ENCODE results near the gene IL1RL1.

Gene IL1RL1

GRCh38 chr2:102368461-102369109, 57.2 kb downstream of the IL1RL1 start:
- DNase-seq (ENCODE audit: low read depth), result no peak

DNA sequence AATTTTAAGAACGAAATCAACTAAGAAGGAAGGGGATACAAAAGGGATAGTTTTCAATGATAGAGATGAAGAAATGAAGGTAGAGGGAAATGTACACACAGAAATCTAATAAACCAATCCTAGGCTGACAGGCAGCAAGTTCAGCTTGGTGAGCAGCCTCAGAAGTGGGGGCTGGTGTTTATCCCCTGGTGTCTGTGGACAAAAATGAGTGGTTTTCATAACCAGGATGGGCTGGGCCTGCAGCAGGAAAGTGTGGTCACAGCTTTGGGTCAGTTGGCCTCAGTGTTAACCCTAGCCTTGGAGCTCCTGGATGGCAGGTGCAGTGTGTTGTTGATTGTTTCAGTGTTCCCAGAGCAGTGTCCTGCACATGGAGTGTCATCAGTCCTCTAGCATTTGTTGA, 58.5 kb downstream of the IL1RL1 start:
- no peak for DNase-seq (ENCODE audit: low read depth)

DNA sequence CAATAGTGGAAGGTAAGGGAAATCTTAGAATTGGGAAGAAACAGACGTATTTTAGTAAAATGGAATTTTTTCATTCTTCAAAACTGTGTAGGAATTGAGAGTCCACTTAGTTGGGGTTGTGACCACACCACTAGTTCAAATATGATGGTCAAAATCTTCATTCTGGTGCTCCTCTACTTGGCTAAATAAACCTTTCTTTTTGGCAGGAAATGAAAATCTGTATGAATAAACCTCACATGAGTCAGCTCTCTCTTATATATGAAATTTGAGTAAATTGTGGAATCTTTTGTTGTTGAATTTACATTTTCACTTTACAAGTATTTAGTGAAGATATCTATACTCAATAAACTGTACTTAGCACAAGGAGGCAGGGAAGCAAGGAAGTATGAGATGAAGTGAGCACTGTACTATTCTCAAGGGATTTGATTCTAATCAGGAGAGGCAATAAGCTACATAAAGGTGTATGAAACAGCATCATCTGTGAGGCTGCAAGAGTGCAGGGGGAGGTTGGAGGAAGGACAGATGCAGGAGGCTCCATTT, 64.8 kb downstream of the IL1RL1 start:
- no peak for DNase-seq (ENCODE audit: low read depth)

GRCh38 chr2:102383722-102384121, 72.4 kb downstream of the IL1RL1 start:
- no peak for DNase-seq (ENCODE audit: low read depth)

GRCh38 chr2:102385522-102385921, 74.2 kb downstream of the IL1RL1 start:
- no peak for DNase-seq (ENCODE audit: low read depth)

DNA sequence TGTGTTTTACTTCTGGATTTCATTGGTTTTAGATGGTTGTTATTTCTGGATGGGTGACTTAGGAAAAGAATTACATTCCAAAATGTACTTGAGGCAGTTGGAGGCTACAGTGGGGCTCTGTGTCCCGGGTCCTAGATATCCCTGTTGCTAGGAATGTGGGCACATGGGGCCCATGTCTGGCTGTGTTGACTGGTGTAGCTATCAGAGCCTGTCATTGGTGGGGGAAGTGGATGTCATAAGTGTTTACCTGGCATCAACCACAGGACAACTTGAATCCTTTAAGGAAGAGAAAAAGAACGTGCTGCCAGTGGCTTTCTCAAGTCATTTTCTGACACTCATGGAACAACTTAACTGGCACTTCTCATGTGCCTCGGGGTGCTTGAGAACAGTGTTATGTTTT, 74.6 kb downstream of the IL1RL1 start:
- DNase-seq (ENCODE audit: low read depth), result no peak

GRCh38 chr2:102386867-102387541, 75.6 kb downstream of the IL1RL1 start:
- no peak for DNase-seq (ENCODE audit: low read depth)

DNA sequence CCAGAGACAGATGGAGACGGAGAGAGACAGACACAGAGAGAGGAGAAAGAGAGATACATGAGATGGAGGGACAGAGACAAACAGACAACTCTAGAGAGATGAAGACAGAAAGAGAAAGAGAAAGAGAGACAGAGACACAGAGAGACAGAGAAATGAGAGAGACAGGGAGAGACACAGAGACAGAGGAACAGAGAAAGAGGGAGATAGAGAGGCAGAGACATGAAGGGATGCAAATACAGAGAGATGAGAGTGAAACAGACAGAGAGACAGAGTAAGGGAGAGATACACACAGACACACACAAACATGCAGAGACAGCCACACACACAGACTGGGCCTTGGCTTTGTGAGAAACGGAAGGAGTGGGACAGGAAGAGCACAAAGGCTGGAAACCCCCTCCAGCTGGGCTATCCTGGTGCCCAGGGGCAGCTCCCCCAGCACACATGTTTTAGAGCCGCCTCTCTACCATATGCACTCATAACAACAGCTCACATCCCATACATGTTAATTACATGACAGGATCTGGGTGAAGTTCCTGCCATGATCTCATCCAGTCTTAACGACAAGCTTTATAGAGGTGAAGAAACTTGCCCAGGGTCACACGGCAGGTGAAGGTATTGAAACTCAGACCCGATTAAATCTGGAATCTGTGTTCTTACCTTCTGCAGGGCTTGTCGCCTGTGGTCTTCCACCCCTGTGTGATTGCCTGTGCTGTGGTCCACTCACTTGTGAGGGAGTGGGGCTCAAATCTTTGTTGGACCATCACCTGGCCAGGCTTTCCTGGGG, 76.6 kb downstream of the IL1RL1 start:
- DNase-seq (ENCODE audit: low read depth), result no peak

- no peak for DNase-seq (ENCODE audit: low read depth)
Observed at GRCh38 chr2:102391565-102391964, 80.2 kb downstream of the IL1RL1 start.

GRCh38 chr2:102392096-102392495, 80.7 kb downstream of the IL1RL1 start:
- no peak for DNase-seq (ENCODE audit: low read depth)

GRCh38 chr2:102392942-102393341, 81.6 kb downstream of the IL1RL1 start:
- DNase-seq (ENCODE audit: low read depth), result no peak

- DNase-seq (ENCODE audit: low read depth), result no peak
Observed at GRCh38 chr2:102396012-102396411, 84.6 kb downstream of the IL1RL1 start.

GRCh38 chr2:102397209-102397608, 85.8 kb downstream of the IL1RL1 start:
- no peak for DNase-seq (ENCODE audit: low read depth)

DNA sequence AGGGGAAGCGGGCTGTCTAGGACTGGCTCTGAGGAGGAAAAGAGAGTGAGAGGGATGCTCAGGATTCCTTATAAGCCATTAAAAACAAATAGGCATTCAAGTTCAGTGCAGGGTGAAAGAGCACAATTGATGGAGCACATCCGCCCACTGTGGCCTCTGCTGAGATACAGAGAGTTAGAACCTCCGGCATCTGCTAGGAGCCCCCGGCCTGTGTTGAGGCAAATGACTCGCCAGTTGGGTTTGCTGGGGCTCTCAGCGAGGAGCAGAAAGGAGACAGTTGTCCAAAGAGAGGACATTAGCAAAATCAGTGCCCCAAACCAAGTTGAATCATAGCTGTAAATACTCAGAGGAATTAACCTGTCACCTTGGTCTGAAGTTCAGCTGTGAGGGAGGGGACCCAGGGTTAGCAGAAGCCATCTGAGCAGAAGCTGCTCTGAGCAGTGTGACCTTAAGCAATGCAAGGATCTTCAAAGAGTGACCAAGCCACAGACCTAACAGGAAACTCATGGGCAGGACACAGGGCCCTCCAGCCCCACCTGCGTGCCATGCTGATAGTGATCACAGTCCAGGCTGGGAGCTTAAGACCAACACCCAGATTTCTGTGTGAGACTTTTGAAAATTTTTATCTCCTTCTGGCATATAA, 88.3 kb downstream of the IL1RL1 start:
- no peak for DNase-seq (ENCODE audit: low read depth)

DNA sequence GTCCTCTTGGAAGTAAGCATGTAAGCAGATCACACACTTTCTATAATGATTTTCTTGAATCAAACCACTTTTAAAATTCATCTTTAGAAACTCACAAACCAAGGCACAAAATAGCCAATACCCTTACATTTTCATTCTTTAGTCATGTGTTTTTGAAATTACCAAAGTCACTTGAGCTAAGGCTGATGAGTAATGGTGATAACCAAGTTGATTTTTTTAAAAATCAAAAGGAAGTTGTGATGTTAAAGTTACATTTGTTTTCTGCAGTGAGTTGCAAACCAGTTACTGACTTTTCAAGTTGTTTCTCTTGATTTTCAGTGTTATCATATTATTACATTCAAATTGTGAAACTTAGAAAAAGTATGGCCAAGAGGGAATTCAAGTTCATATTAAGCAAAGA, 90.1 kb downstream of the IL1RL1 start:
- DNase-seq (ENCODE audit: low read depth), result no peak

Measured in stimulated activated CD8-positive, alpha-beta memory T cell treated with anti-CD3 and anti-CD28 coated beads, Interleukin-15, amount 100 ng/mL, for 1 hour (primary cell).